AG04450 (cell line): ENCODE data around the gene GPLD1. TPM values are rescaled to one million over a fixed set of nuclear protein-coding genes. Genes with fewer than 3 reads are reported as not detected.
A peak's percentile ranks its signal among the peaks of the same experiment; 100 is the strongest.

Experiments
- CTCF ChIA-PET: fragments of 300-600, 350-600 bp; formaldehyde crosslinking; extraction: SDS; loops from one replicate; lab custom pipeline; 2022; ENCODE audit warnings: antibody characterized with exemption, inconsistent platforms; lab: Charles Lee
- POLR2A ChIA-PET: fragments of 350-600 bp; formaldehyde crosslinking; extraction: SDS; loops from one replicate; lab custom pipeline; 2021; ENCODE audit warnings: antibody characterized with exemption, inconsistent platforms; lab: Yijun Ruan, JAX
- DNase-seq: peaks from one replicate; pipeline ENCODE4 v3.0.0-alpha.2; 2011; ENCODE audit warnings: low read depth, low spot score
- H3K27ac ChIP-seq: one replicate; pipeline ENCODE4 v1.5.1; 2012; ENCODE audit warnings: low read depth, low read length, control low read depth
- H3K27me3 ChIP-seq: one replicate; pipeline ENCODE4 v1.6.0; 2012; ENCODE audit warnings: low read length; ENCODE audit not compliant: control insufficient read depth, insufficient read depth
- H3K4me3 ChIP-seq: 2 replicates; pipeline ENCODE4 v1.5.1; 2011; ENCODE audit warnings: mild to moderate bottlenecking, low read depth, low read length, control low read depth
- H3K9me3 ChIP-seq: 2 replicates; pipeline ENCODE4 v1.5.1; 2012; ENCODE audit warnings: low read length; ENCODE audit not compliant: control insufficient read depth, insufficient read depth
- CTCF ChIP-seq: IDR thresholded peaks from 2 replicates; pipeline ENCODE4 v1.5.1; 2011; ENCODE audit warnings: low read depth, low read length, control low read depth, inconsistent platforms
- polyA plus RNA-seq: library from polyadenylated mRNA; depleted of rRNA; stranded (reverse); fragments of >200 nt; gene quantifications from 2 replicates; pipeline ENCODE4 v1.2.3, GENCODE V29; 2011

The GPLD1 gene
- polyA plus RNA-seq, 1 experiment = 0.04 TPM

- Histone ChIP-seq H3K9me3 (no peaks in the 10 kb centered on the region; the same call in 1 of the 2 replicates), H3K4me3 (no peak overlapping the region), H3K27ac (no peak overlapping the region), H3K27me3 (peaks cover 3% of the 10 kb centered on the region)
- ChIA-PET POLR2A (no interaction called here), CTCF (interaction anchor here (0.6 kb wide), 1 partner anchor 70 kb away, joined by 3 read pairs; no protein-coding TSS in a partner anchor)
- DNase-seq = no peak
- no peak for TF ChIP-seq CTCF
Measured at GRCh38 chr6:24500683-24501082, 11.3 kb upstream of the GPLD1 start.

GRCh38 chr6:24497254-24497970, 8.0 kb upstream of the GPLD1 start:
- no peaks in the 10 kb centered on the region; the same call in 1 of the 2 replicates for H3K9me3 ChIP-seq
- DNase-seq = no peak
- POLR2A ChIA-PET = no interaction called here
- CTCF ChIA-PET = interaction anchor here (0.6 kb wide), 1 partner anchor 26 kb away, joined by 3 read pairs; no protein-coding TSS in a partner anchor
- H3K4me3 ChIP-seq = no peak overlapping the region
- H3K27ac ChIP-seq = no peak overlapping the region
- peaks cover 8% of the 10 kb centered on the region for H3K27me3 ChIP-seq
- TF ChIP-seq CTCF = no peak

GRCh38 chr6:24494821-24495795, 5.7 kb upstream of the GPLD1 start, which contains the start of gene ALDH5A1:
TSS of gene ALDH5A1 (plus strand) at chr6:24494969. CDS start at chr6:24494997, 28 bp downstream.
- no peak for DNase-seq
- POLR2A ChIA-PET = interaction anchor here (0.6 kb wide), 2 partner anchors 27 to 603 kb away, joined by 3 to 6 read pairs; no protein-coding TSS in a partner anchor
- Histone ChIP-seq H3K27me3 (peaks cover 8% of the 10 kb centered on the region), H3K27ac (no peak within 1 kb of the TSS), H3K4me3 (peak within 1 kb of the TSS; percentile 56), H3K9me3 (no peaks in the 10 kb centered on the region; the same call in 1 of the 2 replicates)
- TF ChIP-seq CTCF = peak; percentile 20; the same call in 1 of the 2 replicates
- CTCF ChIA-PET = interaction anchor here (0.6 to 2.0 kb wide), 3 partner anchors 26 to 126 kb away, joined by 3 to 8 read pairs (median 3); no protein-coding TSS in a partner anchor

- Histone ChIP-seq H3K4me3 (peak overlapping the region; percentile 56), H3K27me3 (peaks cover 8% of the 10 kb centered on the region), H3K27ac (no peak overlapping the region), H3K9me3 (no peaks in the 10 kb centered on the region; the same call in 1 of the 2 replicates)
- CTCF ChIA-PET = interaction anchor here (0.6 to 2.0 kb wide), 2 partner anchors 27 kb away, joined by 3 to 8 read pairs; no protein-coding TSS in a partner anchor
- no peak for TF ChIP-seq CTCF
- DNase-seq = no peak
- POLR2A ChIA-PET = interaction anchor here (0.6 kb wide), 1 partner anchor 28 kb away, joined by 6 read pairs; no protein-coding TSS in a partner anchor
Measured at GRCh38 chr6:24493945-24494820, 4.8 kb upstream of the GPLD1 start.
